Measurements from ENCODE around the gene TRPM5.

The TRPM5 gene

GRCh38 chr11:2397005-2397404, 47.3 kb downstream of the TRPM5 start:
- Histone ChIP-seq H3K4me1 (ENCODE audit: control insufficient read depth, insufficient read depth, low read length, poor library complexity, severe bottlenecking) (peaks cover 18% of the 10 kb centered on the region), H3K4me3 (ENCODE audit: insufficient read depth, low read depth, low read length, poor library complexity, severe bottlenecking) (no peak overlapping the region), H3K27me3 (replicated peaks; ENCODE audit: control insufficient read depth, insufficient read depth, low read length, poor library complexity, severe bottlenecking) (no peaks in the 10 kb centered on the region), H3K36me3 (ENCODE audit: control insufficient read depth, insufficient read depth, low read length) (peaks cover 36% of the 10 kb centered on the region), H3K9me3 (ENCODE audit: control insufficient read depth, low read length) (no peaks in the 10 kb centered on the region), H3K27ac (ENCODE audit: insufficient read depth, low read length, poor library complexity, severe bottlenecking) (no peak overlapping the region)
- no peak for DNase-seq

- H3K4me1 ChIP-seq (ENCODE audit: control insufficient read depth, insufficient read depth, low read length, poor library complexity, severe bottlenecking) = peaks cover 13% of the 10 kb centered on the region
- H3K4me3 ChIP-seq (ENCODE audit: insufficient read depth, low read depth, low read length, poor library complexity, severe bottlenecking) = no peak overlapping the region
- H3K27ac ChIP-seq (ENCODE audit: insufficient read depth, low read length, poor library complexity, severe bottlenecking) = no peak overlapping the region
- no peaks in the 10 kb centered on the region for H3K9me3 ChIP-seq (ENCODE audit: control insufficient read depth, low read length)
- no peak for DNase-seq
- H3K36me3 ChIP-seq (ENCODE audit: control insufficient read depth, insufficient read depth, low read length) = peaks cover 41% of the 10 kb centered on the region
- no peaks in the 10 kb centered on the region for H3K27me3 ChIP-seq (replicated peaks; ENCODE audit: control insufficient read depth, insufficient read depth, low read length, poor library complexity, severe bottlenecking)
Observed at GRCh38 chr11:2396471-2396870, 47.8 kb downstream of the TRPM5 start.

GRCh38 chr11:2395856-2396255, 48.5 kb downstream of the TRPM5 start:
- H3K4me1 ChIP-seq (ENCODE audit: control insufficient read depth, insufficient read depth, low read length, poor library complexity, severe bottlenecking) = peaks cover 8% of the 10 kb centered on the region
- peaks cover 47% of the 10 kb centered on the region for H3K36me3 ChIP-seq (ENCODE audit: control insufficient read depth, insufficient read depth, low read length)

GRCh38 chr11:2395211-2395730, 49.0 kb downstream of the TRPM5 start:
- Histone ChIP-seq H3K36me3 (ENCODE audit: control insufficient read depth, insufficient read depth, low read length) (peaks cover 49% of the 10 kb centered on the region), H3K27ac (ENCODE audit: insufficient read depth, low read length, poor library complexity, severe bottlenecking) (no peak overlapping the region), H3K4me3 (ENCODE audit: insufficient read depth, low read depth, low read length, poor library complexity, severe bottlenecking) (no peak overlapping the region), H3K27me3 (replicated peaks; ENCODE audit: control insufficient read depth, insufficient read depth, low read length, poor library complexity, severe bottlenecking) (no peaks in the 10 kb centered on the region), H3K4me1 (ENCODE audit: control insufficient read depth, insufficient read depth, low read length, poor library complexity, severe bottlenecking) (peaks cover 8% of the 10 kb centered on the region), H3K9me3 (ENCODE audit: control insufficient read depth, low read length) (no peaks in the 10 kb centered on the region)
- DNase-seq = no peak

More at GRCh38 chr11:2395856-2396255, 48.5 kb downstream of the TRPM5 start:
- H3K27me3 ChIP-seq (replicated peaks; ENCODE audit: control insufficient read depth, insufficient read depth, low read length, poor library complexity, severe bottlenecking) = no peaks in the 10 kb centered on the region
- no peak for DNase-seq
- H3K27ac ChIP-seq (ENCODE audit: insufficient read depth, low read length, poor library complexity, severe bottlenecking) = no peak overlapping the region
- no peaks in the 10 kb centered on the region for H3K9me3 ChIP-seq (ENCODE audit: control insufficient read depth, low read length)
- no peak overlapping the region for H3K4me3 ChIP-seq (ENCODE audit: insufficient read depth, low read depth, low read length, poor library complexity, severe bottlenecking)

- H3K4me3 ChIP-seq (ENCODE audit: insufficient read depth, low read depth, low read length, poor library complexity, severe bottlenecking) = no peak overlapping the region
- peaks cover 5% of the 10 kb centered on the region for H3K4me1 ChIP-seq (ENCODE audit: control insufficient read depth, insufficient read depth, low read length, poor library complexity, severe bottlenecking)
- no peak for DNase-seq
- no peaks in the 10 kb centered on the region for H3K27me3 ChIP-seq (replicated peaks; ENCODE audit: control insufficient read depth, insufficient read depth, low read length, poor library complexity, severe bottlenecking)
- H3K36me3 ChIP-seq (ENCODE audit: control insufficient read depth, insufficient read depth, low read length) = peaks cover 51% of the 10 kb centered on the region
- H3K27ac ChIP-seq (ENCODE audit: insufficient read depth, low read length, poor library complexity, severe bottlenecking) = no peak overlapping the region
- H3K9me3 ChIP-seq (ENCODE audit: control insufficient read depth, low read length) = no peaks in the 10 kb centered on the region
Observed at GRCh38 chr11:2394818-2395105, 49.6 kb downstream of the TRPM5 start.

All from effector memory CD4-positive, alpha-beta T cell (primary cell).